HG02943 (cell line): ENCODE data around the gene MSS51.

Experiments used
- ATAC-seq: cut with Tn5 transposase; IDR thresholded peaks from one replicate; pipeline ENCODE4 v1.9.1; 2021; ENCODE audit warnings: mild to moderate bottlenecking, low read depth, moderate library complexity; ENCODE audit not compliant: unreplicated experiment

Gene MSS51

DNA sequence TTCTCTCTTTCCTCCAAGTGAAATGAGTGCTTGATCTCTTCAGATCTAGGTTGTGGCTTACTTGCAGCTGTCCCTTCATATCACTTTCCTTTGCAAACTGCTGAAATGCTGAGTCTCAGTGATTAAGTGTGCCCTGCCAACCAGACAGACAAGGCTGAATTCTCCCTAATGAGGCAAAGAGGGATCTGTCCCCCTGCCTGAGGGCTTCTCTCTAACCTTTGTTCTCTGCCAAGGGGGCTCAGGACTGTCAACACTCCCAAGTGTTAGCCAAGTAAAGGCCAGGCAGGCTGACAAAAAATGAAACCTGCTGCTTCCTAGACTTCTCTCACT lies at the start of gene MSS51:
Gene MSS51, minus strand, starts transcription at position 24 of the 330 bp plus-strand sequence. CDS start 5,277 bp downstream, outside the sequence.
- ATAC-seq = no peak

DNA sequence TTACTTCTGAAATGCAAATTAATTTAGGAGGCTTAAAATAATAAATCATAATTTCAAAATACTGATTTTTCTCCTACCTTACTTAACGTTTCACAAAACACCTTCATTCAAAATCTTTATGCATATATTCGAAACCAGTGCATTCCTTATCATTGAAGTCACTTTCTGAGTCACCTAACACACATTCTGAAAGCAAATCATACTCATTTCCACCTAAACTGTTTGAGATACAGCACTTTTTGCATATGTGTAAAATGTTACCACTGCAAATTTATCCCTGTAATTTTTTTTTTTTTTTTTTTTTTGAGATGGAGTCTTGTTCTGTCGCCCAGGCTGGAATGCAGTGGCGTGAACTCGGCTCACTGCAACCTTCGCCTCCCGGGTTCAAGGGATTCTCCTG lies 46.8 kb upstream of the MSS51 start:
- no peak for ATAC-seq

DNA sequence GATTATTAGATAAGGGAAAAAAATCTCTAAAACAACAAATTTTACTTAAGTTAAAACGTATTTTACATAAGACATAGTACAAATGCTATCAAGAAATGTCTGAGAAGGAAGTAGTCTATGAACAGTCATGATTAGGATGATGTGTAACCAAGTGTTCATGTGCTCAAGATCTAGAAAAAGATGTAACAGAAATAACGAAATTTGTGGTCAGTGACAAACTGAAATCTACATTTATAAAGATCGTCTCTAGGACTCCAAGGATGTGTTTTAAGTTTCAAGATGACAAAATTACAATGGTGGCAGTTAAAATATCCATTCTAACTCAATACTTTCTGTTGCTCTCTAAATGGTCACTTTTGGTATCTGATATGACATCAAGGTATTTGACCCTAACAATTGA lies 45.3 kb upstream of the MSS51 start:
- no peak for ATAC-seq

DNA sequence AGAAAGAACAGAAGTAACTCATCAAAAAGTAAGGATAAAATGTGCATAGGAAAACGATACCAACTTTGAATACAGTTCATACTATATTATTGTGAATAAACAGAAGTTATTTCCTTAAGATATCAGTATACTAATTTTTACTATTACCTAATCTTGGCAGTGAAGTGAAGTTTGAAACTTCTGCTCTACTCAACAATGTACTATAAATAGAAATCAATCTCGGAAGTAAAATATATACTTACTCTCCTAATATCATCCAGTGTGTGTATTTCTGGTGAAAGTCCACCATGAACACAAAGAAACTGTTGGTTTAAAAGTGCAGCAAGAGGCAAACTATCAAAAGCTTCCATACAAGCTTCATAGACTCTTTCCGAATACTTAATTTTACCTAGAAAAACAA lies 37.9 kb upstream of the MSS51 start:
- ATAC-seq = no peak

DNA sequence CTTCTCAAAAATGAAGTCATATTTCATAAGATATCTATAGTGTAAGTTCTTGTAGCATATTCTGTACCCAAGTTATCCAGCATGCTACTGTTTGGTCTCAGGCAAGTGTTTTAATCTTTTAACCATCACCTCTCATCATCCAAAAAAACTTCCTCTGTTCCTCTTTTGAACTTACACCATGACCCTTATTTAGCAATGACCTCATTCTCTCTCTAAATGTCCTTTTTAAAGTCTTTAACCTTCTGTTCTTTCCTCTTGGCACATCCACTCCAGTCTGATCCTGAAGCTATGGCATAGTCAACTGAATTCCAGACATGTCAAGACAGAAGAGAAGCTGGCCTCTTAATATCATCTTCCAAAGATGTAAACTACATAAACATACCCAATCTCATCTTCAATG lies 36.2 kb upstream of the MSS51 start:
- ATAC-seq = no peak

DNA sequence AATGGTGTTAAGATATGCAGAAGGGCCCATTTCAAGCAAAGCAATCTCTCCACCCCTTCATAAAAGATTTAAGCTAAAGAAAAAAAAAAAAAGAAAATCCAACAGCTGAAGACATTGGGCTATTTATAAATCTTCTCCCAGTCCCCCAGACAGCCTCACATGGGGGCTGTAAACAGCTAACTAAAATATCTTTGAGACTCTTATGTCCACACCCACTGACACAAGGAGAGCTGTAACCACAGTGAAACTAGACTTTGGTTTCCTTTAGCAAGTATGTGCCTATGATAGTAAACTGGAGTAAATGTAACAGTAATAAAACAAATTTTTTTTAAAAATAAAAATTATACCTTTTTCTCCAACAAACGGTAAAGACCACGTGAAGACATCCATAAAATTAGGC lies 33.8 kb upstream of the MSS51 start:
- ATAC-seq = no peak

DNA sequence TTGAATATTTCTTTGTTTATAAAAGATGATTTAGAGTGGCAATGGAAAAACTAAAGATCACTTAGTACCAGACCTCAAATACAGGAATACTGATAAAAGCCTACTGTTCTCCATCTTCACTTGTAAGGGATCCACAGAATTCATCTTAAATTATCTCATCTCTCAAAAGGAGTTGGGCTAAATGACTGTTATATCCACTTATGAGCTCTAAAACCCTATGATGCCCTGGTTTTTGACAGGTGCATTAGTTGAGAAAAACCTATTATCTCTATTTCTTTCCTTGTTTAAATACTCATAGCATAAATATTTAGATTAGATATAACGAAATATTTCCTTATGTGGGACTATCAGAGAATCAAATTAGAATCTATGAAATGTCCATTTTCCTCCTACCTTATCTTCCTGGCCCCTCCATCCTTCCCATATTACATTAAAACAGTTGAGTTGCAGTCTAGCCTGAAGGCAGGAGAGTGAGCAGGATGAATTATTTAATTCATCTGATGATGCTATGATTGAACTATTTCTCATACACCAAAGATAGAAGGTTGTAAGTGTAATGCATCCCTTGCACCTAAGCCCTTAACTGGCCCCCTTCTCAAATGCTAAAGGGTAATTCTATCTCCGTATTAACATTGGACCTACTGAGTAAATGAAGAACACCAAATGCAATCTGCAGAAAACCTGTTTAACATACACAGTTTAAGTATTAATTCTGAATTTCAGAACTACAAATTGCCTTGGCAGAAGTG lies 32.8 kb upstream of the MSS51 start:
- no peak for ATAC-seq

DNA sequence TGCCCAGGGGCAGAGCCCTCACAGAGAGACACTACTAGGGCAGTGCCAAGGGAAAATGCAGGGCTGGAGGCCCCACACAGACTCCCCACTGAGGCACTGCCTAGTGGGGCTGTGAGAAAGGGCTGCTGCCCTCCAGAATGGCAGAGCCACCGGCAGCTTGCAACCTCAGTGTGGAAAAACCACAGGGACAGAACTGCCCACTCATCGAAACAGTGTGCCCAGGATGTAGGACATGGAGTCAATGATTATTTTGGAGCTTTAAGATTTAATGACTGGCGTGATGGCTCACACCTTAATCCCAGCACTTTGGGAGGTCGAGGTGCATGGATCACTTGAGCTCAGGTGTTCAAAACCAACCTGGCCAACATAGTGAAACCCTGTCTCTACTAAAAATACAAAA lies 27.5 kb upstream of the MSS51 start:
- no peak for ATAC-seq

DNA sequence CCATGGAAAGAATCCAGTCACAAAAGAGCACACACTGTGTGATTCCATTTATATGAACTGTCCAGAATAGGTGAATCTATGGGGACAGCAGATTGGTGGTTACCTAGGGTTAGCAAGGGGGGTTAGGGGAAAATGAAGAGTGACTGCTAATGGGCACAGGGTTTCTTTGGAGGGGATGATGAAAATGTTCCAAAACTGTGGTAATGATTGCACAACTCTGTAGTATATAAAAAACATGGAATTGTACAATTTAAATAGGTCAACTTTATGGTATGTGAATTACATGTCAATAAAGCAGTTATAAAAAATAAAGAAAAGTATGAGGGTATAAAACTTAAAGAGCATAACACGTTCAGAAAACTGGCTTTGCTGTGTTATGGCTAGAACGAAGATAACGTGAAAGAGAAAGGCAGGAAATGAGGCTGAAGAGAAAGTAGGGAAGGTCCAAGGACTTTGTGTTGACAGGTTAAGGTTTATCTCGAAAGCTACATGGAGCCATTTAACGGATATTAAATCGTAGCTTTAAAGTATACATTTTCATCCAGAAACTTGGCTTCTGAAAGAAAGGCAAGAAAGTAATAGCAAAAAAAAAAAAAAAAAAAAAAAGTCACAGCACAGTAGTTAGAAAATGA lies 26.4 kb upstream of the MSS51 start:
- no peak for ATAC-seq

DNA sequence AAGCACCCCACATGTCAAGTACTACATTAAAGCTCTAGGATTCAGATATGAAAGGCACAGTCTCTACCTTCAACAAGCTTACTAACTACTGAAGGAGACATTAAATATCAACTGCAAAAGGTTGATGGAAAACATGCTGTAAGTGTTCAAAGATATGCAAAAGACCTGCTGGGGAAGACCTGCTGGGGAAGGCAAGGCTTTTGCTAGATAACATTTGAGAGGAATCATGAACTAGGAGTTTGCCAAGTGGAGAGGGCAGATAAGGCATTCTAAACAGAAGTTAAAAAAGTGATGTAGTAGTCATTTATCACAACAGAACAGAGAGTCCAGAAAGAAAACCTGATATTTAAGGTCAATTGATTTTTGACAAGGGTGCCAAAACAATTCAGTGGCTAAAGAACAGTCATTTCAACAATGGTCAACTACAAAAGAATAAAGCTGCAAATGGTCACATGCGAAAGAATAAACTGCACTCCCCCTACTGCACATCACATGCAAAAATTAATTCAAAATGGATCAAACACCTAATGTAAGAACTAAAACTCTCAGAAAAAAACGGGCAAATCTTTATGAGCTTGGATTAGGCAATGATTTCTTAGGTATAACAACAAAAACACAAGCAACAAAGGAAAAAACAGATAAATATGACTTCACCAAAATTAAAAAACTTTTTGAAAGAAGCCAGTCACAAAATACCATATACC lies 23.0 kb upstream of the MSS51 start:
- no peak for ATAC-seq

DNA sequence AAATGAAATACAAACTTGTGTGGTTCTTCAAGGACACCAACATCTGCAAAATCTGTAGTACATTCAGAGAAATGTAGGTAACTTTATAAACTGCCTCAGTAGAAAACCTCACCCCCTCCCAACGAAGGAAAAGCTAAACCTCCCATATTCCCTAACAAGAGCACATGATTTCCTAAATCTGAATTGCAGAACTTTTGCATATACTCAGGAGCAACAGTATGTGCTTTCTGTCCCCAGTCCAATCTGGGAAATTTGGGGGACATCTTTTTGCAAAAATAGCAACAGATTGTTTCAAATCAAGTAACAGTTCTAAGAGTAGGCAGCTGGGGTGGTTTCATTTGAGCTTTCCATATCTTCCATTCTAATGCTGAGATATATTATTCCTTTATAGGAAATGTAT lies 15.8 kb upstream of the MSS51 start:
- no peak for ATAC-seq

DNA sequence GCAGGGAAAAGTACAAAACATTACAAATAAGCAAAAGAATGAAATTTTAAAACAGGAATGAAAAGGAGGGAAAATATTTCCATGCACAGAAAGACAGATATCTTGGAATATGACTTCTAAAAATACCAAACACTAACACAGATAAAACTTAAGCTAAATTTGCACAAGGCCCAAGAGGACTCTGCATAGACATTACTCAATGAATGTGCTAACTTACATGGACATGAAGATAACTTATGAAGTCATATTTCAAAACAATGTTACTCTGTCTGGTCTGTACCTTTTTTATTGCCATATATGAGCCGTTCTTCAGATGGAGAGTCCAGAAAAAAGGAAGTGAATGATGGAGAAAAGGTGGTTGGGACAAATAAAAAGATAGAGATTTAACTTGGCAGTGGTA lies 15.0 kb upstream of the MSS51 start:
- no peak for ATAC-seq

DNA sequence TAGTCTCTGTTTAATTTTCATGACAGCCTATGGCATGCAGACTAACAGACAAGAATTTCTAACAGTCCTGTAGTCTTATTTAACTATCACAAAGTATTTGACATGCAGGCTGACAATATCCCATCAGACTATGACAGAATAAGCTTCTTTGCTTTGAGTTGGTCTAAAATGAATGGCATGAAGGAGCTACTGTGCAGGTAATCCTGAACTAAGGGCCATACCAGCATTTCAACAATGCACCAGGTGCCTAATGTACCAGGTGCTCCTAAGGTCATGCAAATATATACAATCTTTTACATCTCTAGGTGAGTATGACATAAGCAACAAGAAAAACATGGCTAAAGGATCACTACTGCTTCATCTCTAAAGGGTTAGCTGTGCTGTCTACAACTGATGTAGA lies 13.6 kb upstream of the MSS51 start:
- no peak for ATAC-seq

DNA sequence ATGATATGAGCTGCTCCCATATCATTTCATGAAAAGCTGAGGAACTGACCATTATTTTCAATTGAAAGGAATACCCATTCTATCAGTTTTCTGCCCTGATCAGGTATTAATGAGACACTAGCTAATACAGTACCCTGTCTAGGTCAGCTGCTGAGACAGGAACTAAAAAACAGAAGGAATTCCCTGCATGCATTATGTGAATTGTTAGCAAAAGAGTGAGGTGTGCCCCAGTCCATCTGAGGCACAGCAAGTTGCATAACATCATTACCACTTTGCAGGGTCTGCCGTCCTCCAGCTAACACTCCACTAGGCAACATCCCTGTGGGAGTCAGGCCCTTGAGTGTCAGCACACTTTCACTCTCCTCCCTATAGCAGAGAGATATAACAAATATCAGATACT lies 11.1 kb upstream of the MSS51 start:
- no peak for ATAC-seq

DNA sequence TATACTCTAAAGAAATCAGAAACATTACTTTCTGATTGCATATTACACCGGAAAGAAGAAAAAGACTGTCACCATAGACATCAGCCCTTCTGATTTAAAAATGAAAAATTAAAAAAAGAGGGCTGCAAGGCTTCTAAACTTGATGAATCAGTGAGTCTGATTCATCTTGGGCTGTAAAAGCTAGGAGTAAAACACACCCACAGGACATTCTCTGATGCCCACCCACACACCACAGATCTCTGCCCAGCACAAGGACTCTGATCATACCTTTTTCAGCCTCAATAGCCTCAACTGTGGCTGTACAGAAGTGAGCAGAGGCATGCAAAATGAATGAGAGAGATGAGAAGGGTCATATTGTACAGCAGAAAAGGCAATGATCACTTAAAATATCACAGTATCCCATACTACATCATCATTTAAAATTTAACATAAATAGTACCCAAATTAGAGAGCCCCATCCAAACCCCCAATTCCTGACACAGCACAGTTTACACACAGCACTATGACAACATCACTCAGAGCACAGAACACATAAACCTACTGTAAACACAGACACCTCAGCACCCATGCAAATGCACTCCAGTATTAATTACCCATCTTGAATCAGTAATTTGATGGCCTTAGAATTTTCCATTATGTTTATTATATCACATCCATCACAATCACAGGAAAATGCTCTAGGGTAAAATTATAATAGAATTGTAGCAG lies 6.4 kb upstream of the MSS51 start:
- ATAC-seq = no peak

DNA sequence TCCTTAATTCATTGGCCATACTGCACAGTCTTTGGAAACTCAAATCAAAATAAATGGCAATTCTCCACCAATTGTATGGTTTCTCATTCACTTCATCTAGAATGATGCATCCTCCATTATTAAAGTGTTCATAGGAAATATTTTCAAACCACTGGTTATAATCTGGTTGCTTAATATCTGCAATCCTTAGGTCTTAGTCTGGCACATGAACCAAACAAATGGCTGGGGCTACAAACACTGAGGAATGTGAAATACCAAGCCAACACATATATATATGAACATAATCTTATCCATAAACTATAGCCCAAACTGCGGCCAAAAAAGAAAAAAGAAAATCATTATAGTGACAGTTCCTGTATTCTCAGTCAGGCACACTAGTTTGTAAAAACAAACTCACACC lies 5.7 kb upstream of the MSS51 start:
- no peak for ATAC-seq

DNA sequence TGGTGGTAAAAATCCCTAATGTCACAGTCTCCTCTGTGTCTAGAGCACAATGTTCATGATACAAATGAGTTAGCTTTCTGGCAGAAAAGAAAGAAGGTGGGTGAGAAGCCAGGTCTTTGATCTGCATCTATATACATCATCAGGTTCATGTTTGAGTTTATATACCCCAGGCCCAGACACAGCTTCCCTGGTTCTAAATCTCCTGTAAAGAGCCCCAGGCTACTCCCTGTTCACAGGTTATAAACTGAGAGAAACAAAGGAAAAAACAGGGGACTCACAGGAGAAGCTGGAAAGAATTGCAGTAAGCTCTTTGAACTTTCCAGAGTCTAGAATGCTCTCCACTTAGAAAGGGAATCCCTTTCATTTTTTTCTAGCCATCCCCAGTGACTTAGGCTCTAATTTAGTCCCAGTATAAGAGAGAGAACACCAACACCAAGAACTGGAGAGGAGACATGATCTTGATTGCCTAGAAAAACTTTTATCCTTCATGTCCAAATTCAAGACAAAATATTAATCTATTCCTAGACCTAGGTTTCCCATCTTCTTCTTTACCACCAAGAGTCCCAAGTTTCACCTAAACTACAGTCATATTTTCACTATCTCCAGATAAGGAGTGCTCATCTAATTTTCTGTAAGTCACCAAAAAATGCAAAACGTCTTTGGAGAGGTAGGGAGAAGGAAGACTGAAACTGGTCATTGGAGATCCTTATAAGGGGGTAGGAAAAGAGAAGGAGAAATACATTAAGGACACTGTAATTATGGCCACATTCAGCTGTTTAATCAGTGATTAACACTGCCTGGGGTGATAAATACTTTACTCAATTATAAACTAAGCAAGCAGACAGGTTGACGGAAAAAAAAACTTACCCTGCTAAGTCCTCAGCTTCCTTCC lies 469 bp downstream of the MSS51 start:
- no peak for ATAC-seq

DNA sequence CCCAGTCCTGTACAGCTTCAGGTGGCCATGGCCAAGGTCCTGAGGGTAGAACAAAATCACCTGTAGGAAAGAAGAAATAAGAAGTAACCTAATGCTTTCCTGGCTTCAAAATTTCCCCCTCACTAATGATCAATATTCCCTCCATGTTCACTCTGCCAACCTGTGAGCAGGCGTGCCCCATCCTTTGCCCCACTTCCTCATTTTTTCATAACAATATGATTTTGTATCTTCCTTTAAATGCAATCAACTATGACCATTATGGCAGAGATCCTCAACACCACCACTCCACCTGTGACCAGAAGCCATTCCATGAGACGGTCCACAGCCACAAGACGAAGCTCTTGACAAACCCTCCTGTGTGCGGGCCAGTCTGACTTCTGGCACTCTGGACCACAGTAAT lies 7.0 kb downstream of the MSS51 start:
- ATAC-seq = no peak

DNA sequence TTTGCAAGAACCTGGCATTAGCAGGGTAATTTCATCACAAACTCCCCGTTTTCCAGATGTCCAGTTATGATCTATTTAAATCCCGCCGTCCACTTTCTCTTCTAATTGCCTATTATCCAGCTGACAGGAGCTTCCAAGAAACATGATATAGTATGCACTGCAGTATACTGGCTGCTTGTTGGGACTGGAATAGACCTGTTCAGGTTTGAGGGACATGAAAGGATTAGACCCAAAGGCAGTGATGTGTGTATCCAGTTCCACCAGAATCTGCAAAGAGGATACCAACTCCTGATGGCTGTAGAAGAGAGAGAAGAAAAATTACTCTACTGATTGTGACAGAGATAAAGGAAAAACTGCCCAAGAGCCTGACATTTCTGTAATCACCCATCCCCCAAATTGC lies 8.9 kb downstream of the MSS51 start:
- ATAC-seq = no peak

DNA sequence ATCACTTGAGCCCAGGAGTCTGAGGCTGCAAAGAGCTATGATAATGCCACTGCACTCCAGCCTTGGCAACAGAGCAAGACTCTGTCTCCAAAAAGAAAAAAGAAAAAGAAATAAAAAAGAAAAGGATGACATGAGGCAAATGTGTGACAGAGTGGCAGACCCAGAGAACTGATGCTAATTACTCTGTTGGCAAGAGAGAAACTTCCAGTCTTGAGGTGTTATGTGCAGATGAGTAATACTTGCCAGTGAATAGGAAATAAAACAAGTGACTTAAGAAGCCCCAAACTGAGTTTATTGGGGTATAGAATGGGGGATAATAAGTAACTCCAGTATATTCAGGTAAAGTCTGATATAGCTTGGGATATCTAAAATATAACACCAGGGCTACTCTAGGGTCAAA lies 10.1 kb downstream of the MSS51 start:
- ATAC-seq = no peak
